WI38 (cell line): ENCODE measurements around the gene ATP2C1.

Experiments
- H3K4me3 ChIP-seq: 2 replicates; pipeline ENCODE4 v1.5.1; 2011; ENCODE audit warnings: low read depth, mild to moderate bottlenecking, control low read depth, low read length
- CTCF ChIP-seq: IDR thresholded peaks from 2 replicates; pipeline ENCODE4 v1.5.1; 2012; ENCODE audit warnings: low read depth, mild to moderate bottlenecking, control low read depth, low read length

The ATP2C1 gene

GRCh38 chr3:130876594-130876993, 17.3 kb upstream of the ATP2C1 start:
- no peak for TF ChIP-seq CTCF
- no peak overlapping the region for H3K4me3 ChIP-seq

GRCh38 chr3:130878464-130878863, 15.4 kb upstream of the ATP2C1 start:
- TF ChIP-seq CTCF: no peak
- no peak overlapping the region for H3K4me3 ChIP-seq

GRCh38 chr3:130889416-130889946, 4.4 kb upstream of the ATP2C1 start:
- TF ChIP-seq CTCF: no peak
- H3K4me3 ChIP-seq: no peak overlapping the region

- peak; percentile 63 for TF ChIP-seq CTCF
- peak overlapping the region; percentile 93 for H3K4me3 ChIP-seq
Measured at GRCh38 chr3:130892759-130893375, 1.0 kb upstream of the ATP2C1 start.

- H3K4me3 ChIP-seq: peak overlapping the region; percentile 93
- TF ChIP-seq CTCF: no peak
Measured at GRCh38 chr3:130894130-130894985, 474 bp downstream of the ATP2C1 start.

- H3K4me3 ChIP-seq: peak overlapping the region; percentile 93
- TF ChIP-seq CTCF: no peak
Measured at GRCh38 chr3:130894986-130895280, 1.0 kb downstream of the ATP2C1 start.
